Ramos (cell line): ENCODE measurements around the gene TIAM1.

Experiments used
- in situ Hi-C: fragments of 300-500 bp; cut with MboI; formaldehyde crosslinking; loops from one replicate; pipeline ENCODE4 v1.14.3; 2022; ENCODE audit warnings: low sequenced_read_pairs; ENCODE audit not compliant: unreplicated experiment

The TIAM1 gene

DNA sequence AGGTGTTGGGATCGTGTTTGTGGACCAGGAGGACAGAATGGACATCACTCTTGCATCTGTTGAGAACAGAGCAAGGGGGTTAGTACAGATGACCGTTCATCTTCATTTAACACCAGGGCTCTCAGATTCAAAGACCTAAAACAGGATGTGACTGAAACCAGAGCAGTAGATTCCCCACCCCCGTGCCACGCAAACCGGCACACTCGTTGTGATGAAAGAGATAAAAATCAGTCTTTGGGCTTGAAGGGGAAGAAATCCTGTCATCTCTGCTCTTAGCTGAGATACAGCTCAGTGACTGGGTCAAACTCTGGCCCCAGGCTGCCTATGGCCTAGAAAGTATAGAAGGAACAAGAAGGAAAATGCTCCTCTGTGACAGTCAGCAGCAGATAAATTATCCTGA is 159.6 kb downstream of the TIAM1 start:
- in situ Hi-C loops = no loop called here

- in situ Hi-C loops = no loop called here
Measured at GRCh38 chr21:31182231-31183140, 161.6 kb downstream of the TIAM1 start.

DNA sequence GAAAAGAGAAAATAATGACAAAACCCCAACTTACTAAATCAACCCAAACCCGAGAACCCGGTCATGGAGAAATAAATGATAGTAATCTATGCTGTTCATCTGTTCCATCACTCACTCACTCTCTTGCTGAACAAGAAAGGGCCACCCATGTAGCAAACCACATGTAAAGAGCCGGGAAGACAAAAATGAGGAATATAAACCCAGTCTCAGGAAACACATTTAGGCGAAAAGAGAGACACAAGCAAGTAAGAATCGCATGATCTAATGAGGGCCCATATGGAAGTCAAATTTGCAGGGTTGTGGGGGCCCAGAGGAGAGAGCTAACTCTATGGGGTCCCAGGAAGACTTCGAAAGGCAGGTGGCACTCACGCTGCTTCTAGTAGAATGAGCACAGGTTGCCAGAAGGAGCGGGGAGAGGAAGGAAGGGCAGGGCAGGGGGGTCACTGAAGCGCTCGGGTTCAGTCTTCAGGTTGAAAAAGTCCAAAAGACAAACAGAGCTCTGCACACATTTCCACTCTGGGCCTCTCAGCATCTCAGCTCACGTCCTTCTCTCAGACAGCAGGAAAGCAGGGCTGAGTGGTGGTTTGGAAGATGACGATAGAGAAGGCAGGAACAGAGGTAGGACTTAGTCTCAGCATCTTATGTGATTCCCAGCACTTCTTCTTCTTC is 162.8 kb downstream of the TIAM1 start:
- in situ Hi-C loops = no loop called here

DNA sequence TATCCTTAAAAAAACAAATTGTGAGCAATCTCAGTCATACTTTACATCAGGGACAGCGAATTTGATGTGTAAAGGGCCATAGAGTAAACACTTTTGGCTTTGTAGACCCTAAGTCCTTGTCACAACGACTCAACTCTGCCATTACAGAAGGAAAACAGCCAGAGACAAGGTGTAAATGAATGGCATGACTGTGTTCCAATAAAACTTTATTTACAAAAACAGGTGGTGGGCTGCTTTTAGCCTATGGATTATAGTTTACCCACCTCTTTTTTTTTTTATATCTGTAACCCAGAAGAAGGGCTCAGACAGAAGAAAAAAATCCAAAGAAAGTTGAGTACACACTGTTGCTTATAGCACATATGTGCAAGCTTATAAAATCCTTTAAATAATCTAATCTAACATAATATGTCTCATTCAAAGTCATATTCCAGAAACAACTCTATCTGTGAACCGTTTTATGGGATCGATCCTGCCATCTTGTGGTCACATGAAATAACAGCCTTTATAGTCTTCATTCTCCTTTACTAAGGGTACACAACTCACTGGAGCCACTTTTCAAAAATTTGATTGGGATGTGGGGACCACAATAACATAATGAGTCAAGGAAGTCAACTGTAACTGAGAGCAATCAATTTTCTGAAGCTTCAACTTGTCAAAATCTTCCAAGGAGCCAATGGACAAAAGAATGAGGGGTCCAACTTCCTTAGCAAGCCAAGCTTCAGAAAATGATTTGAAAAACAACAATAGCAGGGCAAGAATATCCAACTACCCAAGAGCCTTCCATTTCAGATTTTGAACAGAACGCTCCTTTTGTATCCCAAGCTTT is 163.6 kb downstream of the TIAM1 start:
- in situ Hi-C loops = no loop called here

DNA sequence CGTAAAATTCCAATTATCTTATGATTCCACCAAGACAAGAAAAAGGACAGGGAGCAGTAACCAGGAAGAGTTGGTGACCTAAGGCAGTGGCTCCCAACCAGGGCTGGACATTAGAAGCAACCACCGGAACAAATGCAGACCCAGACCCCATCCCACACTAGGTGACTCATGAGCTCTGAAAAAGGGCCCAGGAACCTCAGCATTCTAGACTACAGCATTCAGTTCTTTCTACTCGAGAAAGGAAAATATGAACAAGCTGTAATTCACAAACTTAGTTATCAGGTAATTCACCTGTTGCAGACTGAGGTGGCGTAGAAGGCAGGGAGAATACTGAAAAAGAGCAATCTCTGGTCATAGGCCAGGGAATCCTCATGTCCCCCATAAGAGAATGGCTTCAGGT is 167.3 kb downstream of the TIAM1 start:
- in situ Hi-C loops = no loop called here

GRCh38 chr21:31176080-31176551 is 167.9 kb downstream of the TIAM1 start:
- in situ Hi-C loops = no loop called here

- in situ Hi-C loops = no loop called here
Measured at GRCh38 chr21:31173881-31174555, 170.0 kb downstream of the TIAM1 start.

DNA sequence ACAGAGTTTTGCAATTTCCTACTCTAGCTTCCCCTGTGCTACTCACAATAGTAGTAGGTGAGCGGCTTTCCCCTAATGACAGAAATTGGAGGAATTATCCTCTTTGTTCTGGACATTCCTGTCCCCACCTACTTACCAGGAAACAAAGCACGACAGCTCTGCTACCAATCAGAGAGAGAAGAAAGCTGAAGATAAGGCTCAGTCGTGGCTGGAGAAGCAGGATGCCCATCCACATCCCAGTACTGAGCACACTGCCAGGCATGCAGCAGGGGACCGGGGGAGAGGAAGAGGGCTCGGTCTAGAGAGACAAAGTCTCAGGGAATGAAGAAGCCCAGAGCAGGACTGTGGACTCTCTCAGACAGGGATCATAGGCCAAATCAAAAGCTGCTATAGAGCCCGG is 171.7 kb downstream of the TIAM1 start:
- in situ Hi-C loops = no loop called here

GRCh38 chr21:31164713-31165694 is 179.1 kb downstream of the TIAM1 start:
- in situ Hi-C loops = no loop called here

DNA sequence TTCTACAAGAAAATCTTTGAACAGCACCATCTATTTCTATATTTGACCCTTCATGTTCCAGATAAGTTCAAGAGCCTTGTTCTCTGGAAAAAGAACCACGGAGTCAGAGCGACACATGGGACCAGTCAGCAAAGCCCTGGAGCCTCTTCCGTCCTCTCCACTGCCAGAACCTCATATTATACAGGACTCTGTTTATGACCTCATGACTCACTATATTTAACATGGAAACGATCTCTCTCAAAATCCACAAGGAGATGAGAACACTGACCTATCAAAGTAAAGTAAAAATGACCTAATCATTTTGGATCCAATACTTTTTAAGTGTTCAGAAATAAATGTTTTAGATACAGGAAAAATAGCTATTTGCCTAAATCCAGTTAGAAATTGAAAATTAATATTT is 181.2 kb downstream of the TIAM1 start:
- in situ Hi-C loops = no loop called here

- in situ Hi-C loops = no loop called here
Measured at GRCh38 chr21:31162079-31162699, 181.9 kb downstream of the TIAM1 start.

DNA sequence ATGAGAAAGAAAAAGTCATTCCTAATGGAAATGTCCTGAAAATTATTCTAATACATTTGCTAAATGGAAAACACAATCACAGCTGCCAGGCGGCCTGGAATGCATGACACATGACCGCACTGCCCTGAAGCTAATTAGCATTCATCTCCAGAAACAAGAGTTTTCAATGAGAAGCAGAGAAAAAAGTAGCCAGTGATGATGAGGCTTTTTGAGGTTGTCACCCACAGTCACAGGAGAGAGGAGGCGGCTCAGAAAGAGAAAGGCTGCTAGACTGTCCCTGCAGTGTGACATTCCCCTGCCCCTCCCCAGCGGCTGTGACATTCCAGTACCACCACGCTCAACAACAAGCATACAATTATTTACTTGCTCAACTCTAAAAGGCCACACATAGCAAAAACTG is 182.9 kb downstream of the TIAM1 start:
- in situ Hi-C loops = no loop called here

GRCh38 chr21:31159808-31160207 is 184.3 kb downstream of the TIAM1 start:
- in situ Hi-C loops = no loop called here

DNA sequence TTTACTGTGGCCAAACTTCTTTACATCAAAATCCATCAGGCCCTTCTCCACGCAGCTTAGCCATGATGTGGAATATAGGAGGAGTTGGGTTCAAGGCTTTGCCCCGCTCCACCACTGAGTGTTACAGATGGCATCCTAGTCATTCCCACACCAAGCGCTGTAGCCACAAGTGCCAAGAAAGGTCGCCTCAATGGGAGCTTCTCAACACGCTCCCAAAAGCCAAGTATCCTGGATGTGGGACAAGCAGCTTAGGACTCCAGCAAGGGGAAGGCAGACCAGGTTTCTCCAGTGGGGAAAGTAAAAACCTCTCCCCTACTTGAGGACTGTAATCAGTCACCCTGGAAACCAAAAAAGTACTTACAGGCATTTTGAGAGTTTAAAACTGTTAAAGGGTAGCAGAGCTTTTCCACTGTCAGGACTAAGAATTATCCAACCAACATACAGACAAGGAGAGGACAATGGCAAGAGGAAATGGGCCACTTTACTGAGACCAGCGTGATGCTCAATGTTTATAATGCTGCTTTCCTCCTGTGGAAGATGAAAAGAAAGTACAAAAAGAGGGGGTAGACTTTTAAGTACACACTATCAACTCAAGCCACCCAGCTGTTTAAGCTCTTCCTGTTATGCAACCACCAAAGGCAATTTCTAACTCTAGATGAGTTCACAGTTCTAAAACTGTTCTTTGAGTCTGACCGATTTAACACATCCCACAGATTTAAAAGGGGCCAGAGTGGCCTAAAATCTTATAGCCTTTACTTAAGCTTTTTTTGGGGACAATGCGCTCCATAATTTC is 185.1 kb downstream of the TIAM1 start:
- in situ Hi-C loops = no loop called here

- in situ Hi-C loops = no loop called here
Measured at GRCh38 chr21:31157756-31158155, 186.3 kb downstream of the TIAM1 start.

- in situ Hi-C loops = no loop called here
Measured at GRCh38 chr21:31156662-31157061, 187.4 kb downstream of the TIAM1 start.

DNA sequence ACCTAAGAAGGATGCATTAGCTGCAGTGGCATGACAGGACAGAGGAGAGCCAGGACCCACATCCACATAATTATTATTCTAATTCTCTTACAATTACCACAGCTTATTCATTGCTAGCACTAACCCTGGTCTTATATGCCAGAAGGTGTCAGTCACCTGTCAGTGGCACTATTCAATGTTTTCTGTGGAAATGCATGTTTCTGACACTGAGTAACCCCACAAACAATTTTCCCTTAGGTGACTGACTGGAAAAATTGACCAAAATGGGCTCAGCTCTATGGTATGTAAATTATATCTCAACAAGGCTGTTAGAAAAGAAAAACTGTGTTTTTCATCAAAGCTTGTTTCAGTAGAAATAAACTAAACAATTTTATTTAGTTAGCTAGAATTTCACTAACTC is 187.9 kb downstream of the TIAM1 start:
- in situ Hi-C loops = no loop called here
